HuH-7 (cell line): ENCODE results near the gene RPS6KA4.
"Not testable (repeated sequence)": the region's sequence is repeated elsewhere in the genome, so short reads cannot be mapped to it uniquely, and the experiment has no call there.

Experiments
- DNase-seq: peaks from one replicate; pipeline ENCODE4 v3.0.0; 2011; ENCODE audit warnings: low spot score

Gene RPS6KA4

DNA sequence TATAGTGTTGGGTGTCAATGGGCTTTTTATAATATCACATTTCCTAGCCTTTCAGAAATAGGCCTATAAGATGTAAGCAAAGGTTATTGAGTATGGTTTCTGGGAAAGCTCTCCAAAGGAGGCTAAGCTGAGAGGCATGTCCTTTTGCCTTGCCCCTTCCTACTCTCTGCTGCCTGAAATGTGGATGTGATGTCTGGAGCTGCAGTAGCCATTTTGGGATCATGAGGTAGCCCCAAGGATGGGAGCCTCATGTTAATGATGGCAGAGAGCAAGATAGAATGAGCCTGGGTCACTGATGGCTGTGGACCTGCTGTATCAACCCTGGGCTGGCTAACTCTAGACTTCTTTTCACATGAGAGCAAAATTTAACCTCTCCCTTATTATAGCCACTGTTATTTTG lies 29.0 kb downstream of the RPS6KA4 start:
- no peak for DNase-seq

- no peak for DNase-seq
Observed at GRCh38 chr11:64388894-64389293, 29.9 kb downstream of the RPS6KA4 start.

GRCh38 chr11:64389851-64390250 lies 30.9 kb downstream of the RPS6KA4 start:
- DNase-seq = no peak

- no peak for DNase-seq
Observed at GRCh38 chr11:64390558-64390957, 31.6 kb downstream of the RPS6KA4 start.

GRCh38 chr11:64391839-64392238 lies 32.9 kb downstream of the RPS6KA4 start:
- DNase-seq = no peak

GRCh38 chr11:64395545-64396078 lies 36.6 kb downstream of the RPS6KA4 start:
- DNase-seq = no peak

DNA sequence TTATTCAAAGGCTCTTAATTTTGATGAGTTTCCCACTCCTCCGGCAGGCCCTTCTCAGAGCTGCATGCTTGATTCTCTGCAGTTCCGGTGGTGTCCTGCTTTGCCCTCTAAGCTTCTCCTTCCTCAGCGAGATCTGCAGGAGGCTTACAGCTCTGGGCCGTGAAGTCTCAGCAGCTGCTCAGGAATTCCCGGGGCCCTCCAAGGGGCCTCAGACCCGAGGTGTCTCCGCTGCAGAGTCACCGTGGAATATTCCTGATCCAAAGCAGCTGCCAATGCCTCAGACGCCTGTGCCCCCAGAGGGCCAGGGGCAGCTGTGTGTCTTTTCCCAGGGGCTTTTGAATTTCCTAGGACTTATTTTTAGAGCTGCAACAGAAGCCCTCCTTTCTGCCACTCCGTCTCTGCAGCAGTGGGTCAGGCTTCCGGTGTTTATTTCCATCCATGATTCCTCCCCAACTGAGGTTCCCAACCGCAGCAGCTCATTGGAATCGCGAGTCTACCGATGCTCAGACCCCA lies 37.2 kb downstream of the RPS6KA4 start:
- no peak for DNase-seq

- DNase-seq = no peak
Observed at GRCh38 chr11:64400102-64400501, 41.1 kb downstream of the RPS6KA4 start.

- DNase-seq = no peak
Observed at GRCh38 chr11:64400667-64401066, 41.7 kb downstream of the RPS6KA4 start.

- DNase-seq = no peak
Observed at GRCh38 chr11:64401775-64402174, 42.8 kb downstream of the RPS6KA4 start.

GRCh38 chr11:64403106-64403505 lies 44.1 kb downstream of the RPS6KA4 start:
- DNase-seq = no peak

DNA sequence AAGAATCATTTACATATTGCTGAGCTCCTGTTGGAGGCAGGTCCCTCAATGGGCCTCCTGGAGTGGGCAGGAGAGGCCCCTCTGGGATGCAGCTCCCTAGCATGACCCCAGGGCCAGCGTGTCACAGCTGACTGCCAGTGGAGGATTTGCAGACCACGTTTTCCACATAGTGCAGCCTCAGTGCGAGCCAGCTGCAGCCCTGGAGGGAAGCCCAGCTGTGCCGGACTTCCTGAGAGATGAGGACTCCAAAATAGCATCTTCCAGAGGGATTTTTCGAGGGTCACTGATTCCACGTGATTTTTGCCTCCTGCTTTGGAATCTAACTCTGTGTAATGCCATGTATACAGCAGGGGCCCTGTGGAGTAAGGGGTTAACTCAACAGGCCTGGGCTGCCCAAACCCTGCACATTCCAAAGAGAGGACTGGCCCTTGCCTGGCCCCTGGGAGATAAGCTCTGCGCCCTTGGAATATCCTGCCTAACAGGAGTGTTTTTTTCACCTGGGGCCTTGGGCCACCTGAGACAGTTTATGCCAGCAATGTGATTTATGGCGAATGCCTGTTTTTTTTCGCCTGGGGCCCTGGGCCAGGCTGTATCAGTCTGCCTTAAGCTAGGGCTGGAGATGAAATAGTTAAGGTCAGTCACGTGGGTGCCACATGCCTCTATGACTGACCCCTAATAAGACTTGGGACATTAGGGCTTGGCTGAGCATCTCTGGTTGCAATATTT lies 47.4 kb downstream of the RPS6KA4 start:
- no peak for DNase-seq

- no peak for DNase-seq
Observed at GRCh38 chr11:64407221-64407620, 48.3 kb downstream of the RPS6KA4 start.

GRCh38 chr11:64407630-64408029 lies 48.7 kb downstream of the RPS6KA4 start:
- DNase-seq = no peak

DNA sequence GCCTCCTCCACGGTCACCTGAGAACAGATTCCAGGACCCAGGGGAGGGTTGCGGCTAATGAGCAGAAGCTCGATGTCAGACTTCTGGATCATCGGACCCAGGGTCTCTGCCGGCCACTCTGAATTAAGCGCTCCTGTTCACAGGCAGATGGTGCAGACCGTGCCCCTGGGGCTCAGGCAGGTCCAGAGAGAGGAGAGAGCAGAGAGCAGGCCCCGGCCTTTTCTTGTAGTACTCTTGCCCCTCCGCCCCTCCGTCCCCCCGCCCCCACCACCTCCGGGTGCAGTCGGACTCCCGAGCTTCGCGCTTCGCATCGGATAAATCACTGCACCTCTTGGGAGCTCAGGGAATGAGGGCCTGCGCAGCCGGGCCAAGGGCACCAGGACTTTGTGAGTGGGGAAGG lies 50.3 kb downstream of the RPS6KA4 start:
- DNase-seq = no peak

GRCh38 chr11:64409707-64410403 lies 50.9 kb downstream of the RPS6KA4 start:
- DNase-seq = no peak

GRCh38 chr11:64410404-64410734 lies 51.4 kb downstream of the RPS6KA4 start:
- no peak for DNase-seq

- DNase-seq = no peak
Observed at GRCh38 chr11:64413417-64413816, 54.5 kb downstream of the RPS6KA4 start.

DNA sequence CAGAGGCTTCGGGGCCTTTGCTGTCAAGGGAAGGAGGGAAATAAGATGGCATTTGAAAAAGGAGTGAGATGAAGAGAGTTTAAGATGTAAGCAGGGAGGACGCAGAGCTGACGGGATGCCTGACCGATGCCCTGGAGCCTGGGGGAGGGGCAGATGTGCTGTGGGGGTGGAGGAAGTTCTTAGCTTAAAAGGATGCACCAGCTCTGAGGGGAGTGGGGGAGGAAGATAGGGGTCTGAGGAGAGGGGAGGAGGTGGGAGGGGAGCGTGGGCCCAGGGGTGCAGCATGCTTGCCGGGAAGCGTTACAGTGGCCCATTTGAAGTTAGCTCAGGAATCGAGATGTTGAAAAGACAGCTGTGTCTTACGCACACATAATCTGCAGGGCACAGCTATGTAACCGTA lies 56.3 kb downstream of the RPS6KA4 start:
- DNase-seq = no peak

DNA sequence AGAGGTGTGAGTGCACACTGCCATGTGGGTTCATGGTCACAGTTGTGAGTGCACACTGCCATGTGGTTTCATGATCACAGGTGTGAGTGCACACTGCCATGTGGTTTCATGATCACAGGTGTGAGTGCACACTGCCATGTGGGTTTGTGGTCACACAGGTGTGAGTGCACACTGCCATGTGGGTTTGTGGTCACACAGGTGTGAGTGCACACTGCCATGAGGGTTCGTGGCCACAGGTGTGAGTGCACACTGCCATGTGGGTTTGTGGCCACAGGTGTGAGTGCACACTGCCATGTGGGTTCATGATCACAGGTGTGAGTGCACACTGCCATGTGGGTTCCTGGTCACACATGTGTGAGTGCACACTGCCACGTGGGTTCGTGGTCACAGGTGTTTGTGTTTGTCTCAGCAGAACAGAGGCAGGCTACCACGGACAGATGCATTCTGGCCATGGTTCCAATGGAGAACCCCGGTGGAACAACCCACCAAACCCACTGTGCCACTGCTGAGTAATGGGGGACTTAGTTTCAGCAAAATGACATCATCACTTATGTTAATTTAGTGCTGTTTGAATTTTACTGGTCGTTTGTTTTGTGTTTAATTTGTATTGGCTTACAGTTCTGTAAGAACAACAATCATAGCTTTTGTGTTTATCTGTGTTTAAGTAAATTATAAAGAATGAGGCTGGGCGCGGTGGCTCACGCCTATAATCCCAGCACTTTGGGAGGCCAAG lies 57.2 kb downstream of the RPS6KA4 start:
- no peak for DNase-seq

DNA sequence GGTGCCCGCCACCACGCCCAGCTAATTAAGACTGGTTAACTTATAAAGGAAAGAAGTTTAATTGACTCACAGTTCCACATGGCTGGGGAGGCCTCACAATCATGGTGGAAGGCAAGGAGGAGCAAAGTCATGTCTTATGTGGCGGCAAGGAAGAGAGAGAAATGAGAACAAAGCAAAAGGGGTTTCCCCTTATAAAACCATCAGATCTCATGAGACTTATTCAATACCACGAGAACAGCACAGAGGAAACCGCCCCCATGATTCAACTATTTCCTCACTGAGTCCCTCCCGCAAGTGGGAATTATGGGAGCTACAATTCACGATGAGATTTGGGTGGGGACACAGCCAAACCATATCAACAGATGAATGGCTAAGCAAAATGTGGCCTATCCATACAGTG lies 59.3 kb downstream of the RPS6KA4 start:
- not testable (repeated sequence) for DNase-seq

DNA sequence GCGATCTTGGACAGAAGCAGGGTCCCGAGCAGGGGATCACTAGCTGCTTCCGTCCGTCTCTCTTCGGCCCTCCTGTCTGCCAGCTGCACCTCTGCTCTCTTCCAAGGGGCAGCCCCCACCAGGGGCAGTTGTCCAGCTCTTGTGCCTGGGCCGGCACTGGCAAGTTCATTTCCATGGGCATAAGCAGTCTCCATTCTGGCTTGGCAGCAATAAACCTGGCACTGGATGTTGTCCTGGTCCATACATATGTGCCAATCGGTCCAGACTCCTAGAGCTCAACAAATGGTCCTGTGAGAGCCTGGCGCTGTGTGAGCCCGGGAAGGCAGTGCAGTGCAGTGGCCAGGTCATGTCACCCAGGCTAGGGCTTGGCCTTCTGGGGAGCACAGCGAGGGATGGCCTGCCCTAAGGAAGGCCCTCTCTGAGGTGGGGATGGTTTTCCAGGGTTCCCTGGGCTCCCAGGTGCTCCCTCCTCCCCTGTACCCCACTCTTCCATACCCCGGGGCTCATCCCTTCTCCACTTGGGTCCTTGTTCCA lies 60.4 kb downstream of the RPS6KA4 start:
- no peak for DNase-seq
